Right cardiac atrium (tissue), 5 donors: ENCODE results near the gene PHPT1. TPM values are rescaled to one million over a fixed set of nuclear protein-coding genes. Genes with fewer than 3 reads are reported as not detected.

Experiments
- ATAC-seq, 2 donors: fragments of 200-7000 bp; cut with Tn5 transposase; one replicate each; pipeline versions ENCODE4 v1.8.0 to v1.9.1; 2020; ENCODE audit warnings: moderate library complexity in 2 of 2, mild to moderate bottlenecking in 1 of 2
- DNase-seq, 3 donors: peaks; one replicate each; pipeline ENCODE4 v3.0.0-alpha.2; 2020
- H3K27ac ChIP-seq: one replicate; pipeline ENCODE4 v1.5.1; 2013; ENCODE audit warnings: mild to moderate bottlenecking, low read length, control low read depth, moderate library complexity
- H3K27me3 ChIP-seq: one replicate; pipeline ENCODE4 v1.6.1; 2013; ENCODE audit not compliant: control insufficient read depth, insufficient read depth
- H3K4me1 ChIP-seq: one replicate; pipeline ENCODE4 v1.6.1; 2013; ENCODE audit warnings: low read length; ENCODE audit not compliant: control insufficient read depth, insufficient read depth
- H3K4me3 ChIP-seq: one replicate; pipeline ENCODE4 v1.5.1; 2013; ENCODE audit warnings: low read length, control low read depth
- H3K9me3 ChIP-seq: one replicate; pipeline ENCODE4 v1.6.1; 2013; ENCODE audit warnings: low read length; ENCODE audit not compliant: control insufficient read depth
- WGBS: extraction: QIAGEN DNeasy Blood & Tissue Kit; methylation state at CpG from one replicate; pipeline ENCODE4 v1.1.7; 2013; 5-methylcytosine and 5-hydroxymethylcytosine counted together
- intact Hi-C, 4 donors: fragments of 100-400 bp; cut with DNase I; formaldehyde crosslinking; loops; one replicate each; pipeline versions ENCODE4 v1.11.0 to v1.14.0; 2022 to 2023
- polyA plus RNA-seq: library from polyadenylated mRNA; stranded (reverse); fragments of 200-250 nt; gene quantifications from one replicate; pipeline ENCODE4 v1.2.3, GENCODE V29; 2013
- total RNA-seq, 4 donors: library from RNA; stranded (reverse); fragmentation: NEBNext Ultra II Directional; extraction: Animal tissue kit (Norgen Biotek cat#: 25700); gene quantifications; one replicate each; pipeline ENCODE4 v1.2.1, GENCODE V29; 2021
- donor health status: healthy with polysubstance abuse.
- donor health status: DM: no; HTN: yes; CAD: no.
- donor health status: DM: no; HTN: no; CAD: no.
- donor health status: DM: no; HTN: yes; CAD: no; lungs with severe emphysema.
- donor health status: DM: yes; HTN: yes; CAD: no.

PHPT1 gene
- total and polyA plus RNA-seq, 5 donors, result 176 to 329 (median 205) TPM

DNA sequence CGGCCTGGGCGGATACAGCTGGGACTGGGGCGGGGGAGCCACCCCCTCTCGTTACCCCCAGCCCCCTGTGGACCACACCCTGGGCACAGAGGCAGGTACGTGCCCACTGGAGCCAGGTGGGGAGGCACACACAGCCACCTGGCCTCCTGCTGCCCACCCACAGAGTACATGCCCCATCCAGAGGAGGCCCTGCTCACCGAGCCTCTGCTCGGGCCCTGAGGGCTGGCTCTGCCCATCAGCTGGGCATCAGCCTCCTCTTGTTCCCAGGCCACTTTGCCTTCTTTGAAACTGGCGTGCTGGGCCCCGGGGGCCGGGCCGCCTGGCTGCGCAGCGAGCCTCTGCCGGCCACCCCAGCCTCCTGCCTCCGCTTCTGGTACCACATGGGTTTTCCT is 9.2 kb downstream of the PHPT1 start:
- Histone ChIP-seq H3K27me3 (no peaks in the 10 kb centered on the region), H3K4me1 (no peaks in the 10 kb centered on the region), H3K4me3 (no peak overlapping the region), H3K9me3 (no peaks in the 10 kb centered on the region), H3K27ac (no peak overlapping the region)
- intact Hi-C loops, result loop anchor here in 2 of 4 donors (5.0 to 10.0 kb wide), 2 partner anchors 56 to 86 kb away; partner anchors contain the start of genes C8G (in 1 of the 2) and FBXW5 (in 1 of the 2)
- 92% methylated on average over 15 of the region's 15 CpGs for WGBS
- ATAC-seq (no peak), DNase-seq (peak in 1 of 3 donors; percentile 45)

DNA sequence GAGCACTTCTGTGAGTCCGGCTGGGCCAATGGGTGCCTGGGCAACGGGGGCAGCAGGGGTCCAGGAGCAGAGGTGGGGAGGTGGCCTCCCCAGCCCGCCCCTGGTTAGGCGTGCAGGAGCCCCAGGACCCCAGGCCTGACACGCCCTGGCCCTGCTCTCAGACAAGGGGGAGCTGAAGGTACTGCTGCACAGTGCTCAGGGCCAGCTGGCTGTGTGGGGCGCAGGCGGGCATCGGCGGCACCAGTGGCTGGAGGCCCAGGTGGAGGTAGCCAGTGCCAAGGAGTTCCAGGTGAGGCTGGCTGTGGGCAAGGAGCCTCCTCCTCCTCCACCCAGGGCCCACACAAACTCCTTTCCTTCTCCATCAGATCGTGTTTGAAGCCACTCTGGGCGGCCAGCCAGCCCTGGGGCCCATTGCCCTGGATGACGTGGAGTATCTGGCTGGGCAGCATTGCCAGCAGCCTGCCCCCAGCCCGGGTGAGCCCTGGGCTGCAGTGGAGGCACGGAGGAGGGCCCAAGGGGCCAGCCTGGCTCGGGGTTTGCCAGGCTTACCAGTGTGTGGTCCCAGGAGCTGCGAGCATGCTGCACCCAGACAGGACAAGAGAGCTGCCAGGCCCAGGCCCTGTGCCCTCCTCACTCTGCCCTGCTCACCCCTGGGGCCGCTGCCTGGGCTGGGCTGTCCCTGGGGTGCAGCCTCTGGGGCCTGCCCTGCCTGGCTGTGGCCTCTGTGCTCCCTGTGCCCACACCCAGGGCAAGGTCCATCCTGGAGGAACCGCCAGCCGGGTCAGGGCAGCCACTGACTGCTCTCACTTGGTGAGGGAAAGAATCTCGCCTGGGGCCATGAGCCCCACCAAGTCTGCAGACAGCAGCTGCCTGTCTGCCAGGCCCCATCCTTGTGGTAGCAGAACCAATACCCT is 9.9 kb downstream of the PHPT1 start:
- intact Hi-C loops, result loop anchor here in 2 of 4 donors (5.0 to 10.0 kb wide), 2 partner anchors 57 to 86 kb away; partner anchors contain the start of genes C8G (in 1 of the 2) and FBXW5 (in 1 of the 2)
- 70% methylated on average over 20 of the region's 20 CpGs for WGBS
- ATAC-seq (peak; percentile 13 to 20), DNase-seq (peak; percentile 68 to 87 (median 84))
- Histone ChIP-seq H3K4me3 (no peak overlapping the region), H3K9me3 (no peaks in the 10 kb centered on the region), H3K27me3 (no peaks in the 10 kb centered on the region), H3K27ac (no peak overlapping the region), H3K4me1 (no peaks in the 10 kb centered on the region)

DNA sequence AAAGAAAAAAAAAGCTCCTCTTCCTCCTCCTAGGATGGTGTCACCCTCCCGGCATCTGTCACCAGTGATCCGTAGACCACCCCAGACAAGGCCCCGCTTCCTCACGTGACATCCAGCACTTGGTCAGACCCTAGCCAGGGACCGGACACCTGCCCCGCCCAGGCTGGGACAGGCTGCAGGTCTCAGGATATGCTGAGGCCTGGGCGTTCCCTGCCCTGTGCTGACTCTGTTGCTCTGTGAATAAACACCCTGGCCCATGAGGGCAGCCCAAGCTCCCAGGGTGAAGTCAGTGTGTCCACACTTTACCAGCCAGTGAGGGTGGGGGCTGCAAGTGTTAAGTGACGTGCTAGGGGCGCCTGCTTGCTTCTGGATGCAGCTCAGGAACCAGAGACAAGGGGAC is 11.3 kb downstream of the PHPT1 start:
- peak in 2 of 3 donors; percentile 40 to 46 for DNase-seq
- intact Hi-C loops, result no loop called here
- 80% methylated on average over 9 of the region's 9 CpGs for WGBS

DNA sequence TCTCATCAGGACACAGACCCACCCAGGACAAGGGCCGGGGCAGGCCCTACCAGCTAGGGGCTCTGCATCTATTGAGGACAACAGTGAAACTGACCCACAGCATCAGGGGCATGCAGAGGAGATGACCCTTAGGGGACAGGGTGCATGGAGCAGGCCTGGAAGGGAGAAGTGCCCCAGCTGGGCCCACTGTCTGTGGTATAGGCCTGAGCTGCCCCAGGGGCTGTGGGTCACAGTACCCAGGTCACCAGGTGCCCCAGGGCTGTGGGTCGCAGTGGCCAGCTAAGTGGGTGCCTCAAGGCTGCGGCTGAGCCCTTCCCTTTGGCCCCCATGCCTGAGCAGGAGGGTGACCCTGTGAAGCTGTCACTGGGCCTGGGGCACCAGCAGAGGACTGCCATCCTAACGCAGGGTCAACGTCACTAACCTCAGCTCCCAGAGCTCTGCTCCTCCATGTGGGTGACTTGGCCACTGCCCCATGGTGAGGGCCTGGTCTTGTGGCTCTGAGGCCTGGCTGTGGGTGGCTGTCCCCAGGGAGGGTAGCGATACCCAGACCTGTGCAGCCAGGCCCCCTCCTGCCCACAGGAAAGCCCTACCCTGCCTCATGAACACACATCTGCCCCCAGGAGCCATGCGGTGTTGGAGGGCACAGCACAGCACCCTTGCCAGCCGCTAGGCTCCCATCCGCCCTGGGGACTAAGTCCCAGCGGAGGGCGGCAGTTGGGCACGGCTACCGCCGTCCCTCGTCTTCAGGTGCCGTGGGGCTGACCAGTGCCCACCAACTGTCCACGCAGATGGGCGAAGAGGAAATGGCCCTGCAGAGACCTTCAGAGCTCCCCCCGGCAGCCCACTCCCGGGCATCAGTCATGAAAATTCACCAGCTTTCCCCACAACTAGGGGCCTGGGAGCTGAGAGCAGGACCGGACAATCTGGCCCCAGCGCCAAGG is 12.0 kb downstream of the PHPT1 start:
- Histone ChIP-seq H3K27me3 (no peaks in the 10 kb centered on the region), H3K4me1 (peaks cover 7% of the 10 kb centered on the region), H3K9me3 (no peaks in the 10 kb centered on the region), H3K4me3 (no peak overlapping the region), H3K27ac (no peak overlapping the region)
- intact Hi-C loops, result no loop called here
- peak in 2 of 3 donors; percentile 28 to 58 for DNase-seq
- no peak for ATAC-seq
- 90% methylated on average over 22 of the region's 22 CpGs for WGBS

More for the DNA sequence above, 11.3 kb downstream of the PHPT1 start:
- no peaks in the 10 kb centered on the region for H3K27me3 ChIP-seq
- peaks cover 7% of the 10 kb centered on the region for H3K4me1 ChIP-seq
- no peak for ATAC-seq
- no peak overlapping the region for H3K4me3 ChIP-seq
- no peak overlapping the region for H3K27ac ChIP-seq
- H3K9me3 ChIP-seq, result no peaks in the 10 kb centered on the region

DNA sequence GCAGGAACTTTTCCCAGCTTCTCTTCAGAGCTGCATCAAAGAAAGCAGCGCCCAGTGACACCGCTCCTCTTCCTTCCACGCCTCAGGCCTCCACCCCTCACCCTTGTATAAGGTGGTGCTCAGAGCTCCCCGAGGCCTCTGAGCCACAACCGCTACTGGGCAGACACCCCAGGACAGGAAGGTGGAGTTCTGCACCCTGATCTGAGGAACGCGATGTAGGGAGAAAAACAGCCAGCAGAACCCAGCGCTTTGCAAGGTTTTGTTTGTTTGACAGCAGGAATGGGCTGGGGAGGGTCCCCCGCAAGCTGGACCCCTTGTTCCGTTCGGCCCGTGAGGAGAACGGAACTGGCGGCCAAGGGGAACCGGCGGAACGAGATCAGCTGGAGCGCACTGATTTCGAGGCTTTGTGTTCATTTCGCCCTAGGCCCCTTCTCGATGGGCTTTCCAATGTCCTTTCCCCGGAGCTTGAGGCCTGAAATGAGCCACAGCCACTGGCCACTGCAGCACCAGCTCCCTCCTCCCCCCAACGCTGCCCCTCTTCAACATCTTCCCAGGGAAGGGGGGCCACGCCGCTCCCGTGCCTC is 12.8 kb downstream of the PHPT1 start:
- 86% methylated on average over 26 of the region's 26 CpGs for WGBS
- DNase-seq, result peak in 1 of 3 donors; percentile 48
- H3K4me1 ChIP-seq, result peaks cover 7% of the 10 kb centered on the region
- ATAC-seq, result no peak
- intact Hi-C loops, result no loop called here
- no peaks in the 10 kb centered on the region for H3K27me3 ChIP-seq
- no peak overlapping the region for H3K27ac ChIP-seq
- no peak overlapping the region for H3K4me3 ChIP-seq
- H3K9me3 ChIP-seq, result no peaks in the 10 kb centered on the region

DNA sequence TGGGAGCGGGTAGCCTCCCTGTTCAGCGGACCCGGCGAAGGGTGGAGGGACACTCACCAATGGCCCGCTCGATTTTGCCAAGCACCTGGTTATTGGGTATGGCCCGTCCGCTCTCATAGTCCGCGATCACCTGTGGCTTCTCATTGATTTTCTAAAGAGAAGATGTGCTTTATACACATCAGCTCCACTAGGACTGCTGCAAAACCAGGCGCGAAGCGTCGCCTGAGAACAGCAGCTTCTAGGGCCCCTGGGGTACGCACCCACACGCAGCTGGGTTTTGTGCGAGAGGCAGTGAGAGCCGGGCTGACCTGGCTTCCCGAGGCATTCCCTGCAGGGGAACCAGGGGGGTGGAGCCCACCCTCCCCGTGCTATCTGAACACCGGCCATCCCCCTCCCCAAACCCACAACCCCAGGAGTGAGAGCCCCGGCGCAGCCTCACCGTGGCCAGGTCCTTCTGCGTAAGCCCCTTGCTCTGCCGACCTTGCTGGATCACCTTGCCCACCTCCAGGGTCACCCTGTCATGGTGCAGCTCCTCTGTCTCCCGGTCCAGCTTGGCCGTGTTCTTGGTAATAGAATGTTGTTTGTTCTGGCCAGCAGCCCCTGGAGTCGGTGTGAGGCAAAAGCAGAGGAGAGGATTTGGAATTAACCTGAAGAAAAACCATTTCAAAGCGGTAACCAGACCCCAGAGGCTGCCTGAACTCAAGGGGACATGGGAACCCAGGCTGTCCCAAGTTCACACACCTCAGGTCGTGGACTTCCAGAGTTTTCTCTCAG is 13.8 kb downstream of the PHPT1 start:
- no peak overlapping the region for H3K27ac ChIP-seq
- intact Hi-C loops, result no loop called here
- 90% methylated on average over 31 of the region's 31 CpGs for WGBS
- peak in 2 of 3 donors; percentile 43 to 49 for DNase-seq
- no peak for ATAC-seq
- peaks cover 7% of the 10 kb centered on the region for H3K4me1 ChIP-seq
- H3K9me3 ChIP-seq, result no peaks in the 10 kb centered on the region
- H3K4me3 ChIP-seq, result no peak overlapping the region
- no peaks in the 10 kb centered on the region for H3K27me3 ChIP-seq

DNA sequence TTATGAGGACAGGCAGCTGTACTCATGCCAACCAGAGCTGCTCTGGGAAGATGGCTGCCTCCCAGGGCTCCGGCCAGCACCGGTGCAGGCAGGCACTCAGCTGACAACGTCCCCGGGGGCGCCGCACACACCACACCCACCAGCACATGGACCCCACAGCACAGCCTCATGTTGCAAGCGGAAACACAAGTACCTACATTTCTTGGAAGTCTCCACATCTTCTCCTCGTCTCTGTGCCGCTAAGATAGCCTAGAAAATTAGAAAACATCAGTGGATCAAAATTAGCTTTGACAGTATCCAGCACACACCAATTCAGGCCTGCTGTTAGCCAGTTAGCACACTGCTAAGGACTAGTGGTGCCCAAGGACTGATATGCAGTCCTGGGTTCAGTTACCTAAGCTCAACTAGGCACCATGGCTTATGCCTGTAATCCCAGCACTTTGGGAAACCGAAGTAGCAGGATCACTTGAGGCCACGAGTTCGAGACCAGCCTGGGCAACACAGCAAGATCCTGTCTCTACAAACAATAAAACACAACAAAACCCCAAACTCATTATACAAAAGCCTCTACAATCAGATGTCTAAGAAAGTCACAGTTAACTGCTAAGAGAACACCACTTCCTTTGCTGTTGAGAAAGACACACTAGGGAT is 14.5 kb downstream of the PHPT1 start:
- intact Hi-C loops, result no loop called here
- H3K27ac ChIP-seq, result no peak overlapping the region
- 89% methylated on average over 12 of the region's 12 CpGs for WGBS
- no peaks in the 10 kb centered on the region for H3K27me3 ChIP-seq
- ATAC-seq, result no peak
- H3K9me3 ChIP-seq, result no peaks in the 10 kb centered on the region
- H3K4me3 ChIP-seq, result no peak overlapping the region
- DNase-seq, result peak in 1 of 3 donors; percentile 53
- H3K4me1 ChIP-seq, result peaks cover 7% of the 10 kb centered on the region

DNA sequence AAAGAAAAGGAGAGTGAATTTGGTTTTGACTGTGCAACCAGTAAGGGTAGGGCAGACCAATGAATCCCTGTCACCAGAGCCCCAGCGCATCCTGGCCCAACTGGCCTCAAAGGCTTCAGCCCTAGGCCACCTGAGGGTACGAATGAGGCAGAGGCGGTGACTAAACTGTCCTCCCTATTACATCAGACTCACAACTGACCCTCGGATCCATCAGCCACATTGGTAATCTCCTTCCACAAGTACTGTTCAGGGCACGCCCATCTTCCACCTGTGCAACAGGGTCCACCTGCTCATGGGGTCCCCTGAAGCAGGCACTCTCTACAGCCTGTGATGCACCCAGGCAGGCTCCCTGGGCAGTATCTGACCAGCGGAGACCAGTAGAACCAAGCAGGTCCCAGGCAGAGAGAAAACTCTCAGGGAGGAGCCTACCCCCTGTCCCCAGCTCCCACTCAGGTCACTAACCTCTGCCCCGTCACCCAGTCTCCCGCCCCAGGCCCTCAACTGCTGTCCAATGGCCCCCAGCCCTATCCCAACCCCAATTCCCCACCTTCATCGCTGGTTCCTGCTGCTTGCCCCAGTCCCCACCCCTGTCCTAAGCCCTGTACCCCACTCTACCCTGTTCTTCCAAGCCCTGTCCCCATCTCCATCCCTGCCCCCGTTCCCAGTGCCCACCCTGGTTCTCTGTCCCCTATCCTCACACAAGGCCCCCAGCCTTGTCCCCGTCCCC is 16.0 kb downstream of the PHPT1 start:
- intact Hi-C loops, result no loop called here
- no peak overlapping the region for H3K27ac ChIP-seq
- H3K4me3 ChIP-seq, result peak overlapping the region; percentile 73
- WGBS, result 60% methylated on average over 11 of the region's 11 CpGs
- no peaks in the 10 kb centered on the region for H3K9me3 ChIP-seq
- DNase-seq (no peak), ATAC-seq (peak; percentile 1 to 2)
- H3K27me3 ChIP-seq, result no peaks in the 10 kb centered on the region
- H3K4me1 ChIP-seq, result peaks cover 7% of the 10 kb centered on the region

DNA sequence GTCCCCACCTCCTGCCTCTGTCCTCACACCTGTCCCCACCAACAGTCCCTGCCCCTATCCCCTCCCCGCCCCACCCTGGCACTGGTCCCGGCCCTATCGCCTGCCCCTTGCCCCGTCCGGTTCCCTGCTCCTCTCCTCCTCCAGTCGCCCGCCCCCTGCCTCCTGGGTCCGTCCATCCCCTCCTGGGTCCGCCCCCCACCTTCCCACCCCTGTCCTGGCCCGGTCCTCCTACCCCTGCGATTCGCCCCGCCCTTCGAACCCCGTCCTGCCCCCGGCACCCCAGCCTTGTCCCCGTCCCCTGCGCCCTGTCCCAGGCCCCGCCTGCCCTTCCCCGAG is 16.5 kb downstream of the PHPT1 start:
- WGBS, result 3% methylated on average over 20 of the region's 20 CpGs
- Histone ChIP-seq H3K27me3 (no peaks in the 10 kb centered on the region), H3K9me3 (no peaks in the 10 kb centered on the region), H3K4me1 (peaks cover 7% of the 10 kb centered on the region), H3K4me3 (peak overlapping the region; percentile 73), H3K27ac (peak overlapping the region; percentile 80)
- DNase-seq, result peak in 2 of 3 donors; percentile 50 to 81
- intact Hi-C loops, result no loop called here
- peak; percentile 9 to 50 for ATAC-seq
